ENCODE data around the gene VPS72.

The VPS72 gene

DNA sequence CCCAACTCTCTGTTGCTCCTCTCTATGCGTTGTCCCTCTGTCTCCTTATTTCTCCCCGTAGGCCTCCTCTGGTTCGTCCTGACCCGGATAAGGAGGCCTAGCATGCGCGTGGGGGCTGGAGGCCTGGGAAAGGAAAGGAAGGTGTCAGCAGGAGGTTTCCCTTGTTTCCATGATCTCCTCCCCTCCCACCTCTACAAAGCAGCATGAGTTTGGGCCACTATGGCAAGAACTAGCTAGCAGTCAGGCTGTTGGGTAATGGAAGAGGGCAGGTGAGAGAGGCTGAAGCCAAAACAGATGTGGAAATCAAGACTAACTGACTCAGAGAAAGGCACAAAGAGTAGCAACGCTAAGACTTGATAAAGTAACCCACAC is 42.9 kb downstream of the VPS72 start:
- POLR2A ChIA-PET: no interaction called here
- CTCF ChIA-PET: interaction anchor here (1.2 kb wide), 1 partner anchor 10 kb away, joined by 3 read pairs; the partner anchor contains the start of gene TNFAIP8L2
- 27% methylated on average over 3 of the region's 7 CpGs for WGBS (ENCODE audit: insufficient coverage)
- H3K27me3 ChIP-seq (replicated peaks in 2 of 5; ENCODE audit: control insufficient read depth in 4 of 5, insufficient read depth in 5 of 5, low read length in 4 of 5): peaks cover 0 to 13% (median 0%) of the 10 kb centered on the region in 5 experiments
- no peak overlapping the region for H3K27ac ChIP-seq (ENCODE audit: insufficient read depth in 1 of 2, low read depth in 1 of 2, low read length in 2 of 2, poor library complexity in 1 of 2, severe bottlenecking in 2 of 2)
- H3K4me1 ChIP-seq (ENCODE audit: control extremely low read depth in 1 of 4, control insufficient read depth in 4 of 4, insufficient read depth in 4 of 4, low read length in 3 of 4): peaks cover 0 to 36% (median 25%) of the 10 kb centered on the region in 4 experiments
- peak overlapping the region; percentile 59 to 89 (median 80) for H3K4me3 ChIP-seq (ENCODE audit: control insufficient read depth in 1 of 7, extremely low read depth in 1 of 7, insufficient read depth in 4 of 7, low read depth in 2 of 7, low read length in 6 of 7)
- H3K36me3 ChIP-seq (ENCODE audit: control insufficient read depth in 4 of 4, insufficient read depth in 4 of 4, low read length in 3 of 4): no peaks in the 10 kb centered on the region
- DNase-seq: no peak
- no peaks in the 10 kb centered on the region for H3K9me3 ChIP-seq (ENCODE audit: control extremely low read depth in 1 of 5, control insufficient read depth in 4 of 5, insufficient read depth in 2 of 5, low read depth in 1 of 5, low read length in 4 of 5)

DNA sequence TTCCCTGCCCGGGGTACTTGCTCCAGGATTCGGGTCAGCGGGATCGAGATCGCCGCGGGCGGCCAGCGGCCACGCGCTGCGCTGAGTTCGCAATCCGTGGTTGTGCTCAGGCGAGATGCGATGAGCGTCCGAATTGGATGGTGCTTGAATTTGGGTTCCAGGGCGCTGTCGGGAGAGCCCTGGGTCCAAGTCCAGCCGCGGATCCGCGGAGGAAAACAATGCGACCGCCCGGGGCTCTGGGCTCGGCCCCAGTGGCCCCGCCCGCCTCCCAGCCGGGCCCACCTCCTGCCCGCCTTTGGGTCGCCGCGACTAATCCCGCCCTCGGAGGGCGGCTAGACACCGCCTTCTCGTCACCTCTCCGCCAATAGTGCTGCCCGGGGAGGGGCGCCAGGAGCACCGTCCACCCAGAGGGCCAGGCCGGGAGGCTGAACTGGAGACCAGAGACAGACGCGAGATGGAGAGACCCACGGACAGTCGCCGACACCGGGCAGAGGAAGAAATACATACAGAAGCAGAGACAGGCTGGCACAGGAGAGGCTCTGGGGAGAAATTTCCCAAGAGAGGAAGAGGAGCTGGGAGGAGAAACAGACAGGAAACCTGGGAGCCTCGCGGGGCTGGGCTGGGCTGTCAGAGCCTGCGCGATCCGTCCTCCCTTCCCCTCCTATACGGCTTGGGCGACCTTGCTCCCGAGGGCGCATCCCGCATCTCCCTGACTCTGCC is 43.4 kb downstream of the VPS72 start, which contains the start of gene SEMA6C:
TSS of gene SEMA6C (minus strand) at position 220 of the 720 bp plus-strand sequence. CDS start 4,010 bp downstream, outside the sequence.
- no peaks in the 10 kb centered on the region for H3K9me3 ChIP-seq (ENCODE audit: control extremely low read depth in 1 of 5, control insufficient read depth in 4 of 5, insufficient read depth in 2 of 5, low read depth in 1 of 5, low read length in 4 of 5)
- WGBS (ENCODE audit: insufficient coverage): under 1% methylated on average over 55 of the region's 61 CpGs
- H3K27ac ChIP-seq (ENCODE audit: insufficient read depth in 1 of 2, low read depth in 1 of 2, low read length in 2 of 2, poor library complexity in 1 of 2, severe bottlenecking in 2 of 2): no peak within 1 kb of the TSS
- peaks cover 0 to 36% (median 25%) of the 10 kb centered on the region in 4 experiments for H3K4me1 ChIP-seq (ENCODE audit: control extremely low read depth in 1 of 4, control insufficient read depth in 4 of 4, insufficient read depth in 4 of 4, low read length in 3 of 4)
- H3K4me3 ChIP-seq (ENCODE audit: control insufficient read depth in 1 of 7, extremely low read depth in 1 of 7, insufficient read depth in 4 of 7, low read depth in 2 of 7, low read length in 6 of 7): peak within 1 kb of the TSS; percentile 59 to 89 (median 80)
- H3K36me3 ChIP-seq (ENCODE audit: control insufficient read depth in 4 of 4, insufficient read depth in 4 of 4, low read length in 3 of 4): no peaks in the 10 kb centered on the region
- CTCF ChIA-PET: no interaction called here
- H3K27me3 ChIP-seq (replicated peaks in 2 of 5; ENCODE audit: control insufficient read depth in 4 of 5, insufficient read depth in 5 of 5, low read length in 4 of 5): peaks cover 0 to 13% (median 0%) of the 10 kb centered on the region in 5 experiments
- peak; percentile 73 to 87 (median 83) for DNase-seq
- POLR2A ChIA-PET: no interaction called here

DNA sequence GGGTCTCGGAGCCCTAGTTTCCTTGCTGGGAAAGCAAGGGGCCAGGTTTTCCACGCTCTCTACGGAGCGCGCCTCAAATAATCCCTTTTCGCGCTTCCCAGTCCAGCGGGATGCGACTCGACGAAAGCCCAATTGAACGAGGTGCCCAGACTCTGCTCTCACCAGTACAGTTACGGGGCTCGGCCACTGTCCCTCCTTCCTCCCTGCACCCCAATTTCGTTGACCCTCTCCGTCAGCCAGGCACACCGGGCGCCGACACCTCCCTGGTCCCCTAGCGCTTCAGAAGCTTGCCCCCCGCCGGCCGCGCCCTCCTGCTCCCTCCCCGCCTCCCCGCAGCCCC is 44.0 kb downstream of the VPS72 start:
- ChIA-PET POLR2A (no interaction called here), CTCF (interaction anchor here (1.2 kb wide), 1 partner anchor 46 kb away, joined by 5 read pairs; no protein-coding TSS in a partner anchor)
- DNase-seq: no peak
- Histone ChIP-seq H3K27ac (ENCODE audit: insufficient read depth in 1 of 2, low read depth in 1 of 2, low read length in 2 of 2, poor library complexity in 1 of 2, severe bottlenecking in 2 of 2) (no peak overlapping the region), H3K27me3 (replicated peaks in 2 of 5; ENCODE audit: control insufficient read depth in 4 of 5, insufficient read depth in 5 of 5, low read length in 4 of 5) (peaks cover 0 to 13% (median 0%) of the 10 kb centered on the region in 5 experiments), H3K36me3 (ENCODE audit: control insufficient read depth in 4 of 4, insufficient read depth in 4 of 4, low read length in 3 of 4) (peaks cover 0 to 3% (median 0%) of the 10 kb centered on the region in 4 experiments), H3K9me3 (ENCODE audit: control extremely low read depth in 1 of 5, control insufficient read depth in 4 of 5, insufficient read depth in 2 of 5, low read depth in 1 of 5, low read length in 4 of 5) (no peaks in the 10 kb centered on the region), H3K4me1 (ENCODE audit: control extremely low read depth in 1 of 4, control insufficient read depth in 4 of 4, insufficient read depth in 4 of 4, low read length in 3 of 4) (peaks cover 0 to 36% (median 25%) of the 10 kb centered on the region in 4 experiments), H3K4me3 (ENCODE audit: control insufficient read depth in 1 of 7, extremely low read depth in 1 of 7, insufficient read depth in 4 of 7, low read depth in 2 of 7, low read length in 6 of 7) (peak overlapping the region; percentile 59 to 89 (median 80))
- under 1% methylated on average over 26 of the region's 26 CpGs for WGBS (ENCODE audit: insufficient coverage)

DNA sequence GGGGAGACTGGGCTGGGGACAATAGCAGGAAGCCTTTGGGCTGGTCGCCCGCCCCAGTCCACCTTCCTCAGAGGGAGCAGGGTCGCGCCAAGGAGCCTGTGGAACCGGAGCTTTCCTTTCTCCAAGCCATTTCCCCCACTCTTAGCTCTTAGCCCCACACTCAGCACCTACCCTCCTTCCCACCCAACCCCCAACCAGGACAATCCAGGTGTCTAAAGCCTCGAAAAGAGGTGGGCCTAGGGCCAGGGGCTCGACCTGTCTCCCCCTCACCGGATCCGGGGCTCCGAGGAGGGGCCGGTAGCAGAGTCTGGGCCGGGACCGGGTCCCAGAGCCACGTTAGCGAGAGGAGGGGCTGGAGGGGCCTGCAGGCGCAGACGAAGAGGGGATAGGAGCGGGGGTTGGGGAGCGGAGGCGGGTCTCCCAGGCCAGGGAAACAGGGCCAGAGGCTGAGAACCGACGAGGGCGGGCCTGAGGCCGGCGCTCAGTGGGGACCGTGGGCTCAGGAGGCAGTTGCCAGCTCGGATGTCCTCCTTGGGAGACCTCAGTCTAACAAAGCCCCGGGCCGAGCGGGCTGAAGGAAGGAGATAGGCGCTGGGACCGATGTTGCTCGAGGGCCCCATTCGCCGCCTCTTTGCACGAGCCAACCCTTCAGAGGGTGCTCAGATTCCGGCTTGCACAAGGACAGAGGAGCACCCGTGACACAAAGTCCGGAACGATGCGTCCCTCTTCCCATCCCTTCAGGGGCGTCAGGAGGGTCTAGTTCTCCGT is 44.5 kb downstream of the VPS72 start:
- ChIA-PET POLR2A (interaction anchor here (1.0 kb wide), 1 partner anchor 12 kb away, joined by 4 read pairs; no protein-coding TSS in a partner anchor), CTCF (interaction anchor here (0.7 to 5.6 kb wide), 5 partner anchors 10 to 46 kb away, joined by 4 to 26 read pairs (median 7); partner anchors contain the start of gene TNFAIP8L2)
- Histone ChIP-seq H3K27me3 (replicated peaks in 2 of 5; ENCODE audit: control insufficient read depth in 4 of 5, insufficient read depth in 5 of 5, low read length in 4 of 5) (peaks cover 0 to 13% (median 0%) of the 10 kb centered on the region in 5 experiments), H3K9me3 (ENCODE audit: control extremely low read depth in 1 of 5, control insufficient read depth in 4 of 5, insufficient read depth in 2 of 5, low read depth in 1 of 5, low read length in 4 of 5) (no peaks in the 10 kb centered on the region), H3K4me1 (ENCODE audit: control extremely low read depth in 1 of 4, control insufficient read depth in 4 of 4, insufficient read depth in 4 of 4, low read length in 3 of 4) (peaks cover 0 to 36% (median 25%) of the 10 kb centered on the region in 4 experiments), H3K4me3 (ENCODE audit: control insufficient read depth in 1 of 7, extremely low read depth in 1 of 7, insufficient read depth in 4 of 7, low read depth in 2 of 7, low read length in 6 of 7) (peak overlapping the region; percentile 59 to 89 (median 80)), H3K36me3 (ENCODE audit: control insufficient read depth in 4 of 4, insufficient read depth in 4 of 4, low read length in 3 of 4) (peaks cover 0 to 3% (median 0%) of the 10 kb centered on the region in 4 experiments), H3K27ac (ENCODE audit: insufficient read depth in 1 of 2, low read depth in 1 of 2, low read length in 2 of 2, poor library complexity in 1 of 2, severe bottlenecking in 2 of 2) (no peak overlapping the region)
- WGBS (ENCODE audit: insufficient coverage): 24% methylated on average over 36 of the region's 43 CpGs
- peak in 1 of 3 donors; percentile 33 for DNase-seq

DNA sequence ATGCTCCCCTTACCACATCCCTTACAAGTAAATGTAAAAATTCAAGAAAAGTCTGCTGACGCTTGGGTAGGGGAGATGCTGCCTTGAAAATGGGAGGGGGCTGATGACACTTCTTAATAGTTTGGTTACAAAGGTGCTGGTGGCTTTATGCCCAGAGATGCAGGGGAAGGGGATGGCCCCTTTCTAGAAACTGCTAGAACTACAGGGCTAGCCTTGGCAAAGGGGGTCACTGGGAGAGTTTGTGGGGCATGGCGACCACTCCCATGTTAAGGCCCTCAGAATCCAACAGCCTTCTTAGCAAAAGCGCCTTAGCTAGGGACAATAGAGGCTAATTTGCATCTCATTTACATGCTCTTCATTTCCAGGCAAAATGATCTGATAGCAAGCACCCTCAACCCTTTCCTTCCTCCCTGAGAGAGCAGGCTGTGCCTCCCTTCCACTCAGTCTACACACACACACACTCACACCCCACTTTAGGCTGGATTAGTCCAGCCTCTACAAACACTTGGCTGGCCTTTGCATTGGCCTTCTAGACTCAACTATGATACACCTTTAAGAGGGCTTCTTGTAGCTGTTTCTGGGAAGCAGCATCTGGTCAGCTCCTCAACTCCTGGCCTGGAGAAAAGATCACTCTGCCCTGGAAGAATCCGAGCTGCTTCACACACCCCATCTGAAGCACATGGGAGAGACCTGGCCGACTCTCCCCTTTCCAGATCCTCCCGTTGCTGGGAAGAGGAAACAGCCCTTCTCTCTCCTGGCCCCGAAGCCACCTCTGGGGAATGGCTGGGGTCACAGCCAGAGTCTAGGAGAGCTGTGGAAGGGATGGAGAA is 45.3 kb downstream of the VPS72 start:
- Histone ChIP-seq H3K4me1 (ENCODE audit: control extremely low read depth in 1 of 4, control insufficient read depth in 4 of 4, insufficient read depth in 4 of 4, low read length in 3 of 4) (peaks cover 0 to 36% (median 25%) of the 10 kb centered on the region in 4 experiments), H3K27me3 (replicated peaks in 2 of 5; ENCODE audit: control insufficient read depth in 4 of 5, insufficient read depth in 5 of 5, low read length in 4 of 5) (peaks cover 0 to 13% (median 0%) of the 10 kb centered on the region in 5 experiments), H3K36me3 (ENCODE audit: control insufficient read depth in 4 of 4, insufficient read depth in 4 of 4, low read length in 3 of 4) (peaks cover 0 to 7% (median 0%) of the 10 kb centered on the region in 4 experiments), H3K4me3 (ENCODE audit: control insufficient read depth in 1 of 7, extremely low read depth in 1 of 7, insufficient read depth in 4 of 7, low read depth in 2 of 7, low read length in 6 of 7) (peak overlapping the region in 3 of 7 experiments; percentile 50 to 89 (median 83)), H3K9me3 (ENCODE audit: control extremely low read depth in 1 of 5, control insufficient read depth in 4 of 5, insufficient read depth in 2 of 5, low read depth in 1 of 5, low read length in 4 of 5) (no peaks in the 10 kb centered on the region), H3K27ac (ENCODE audit: insufficient read depth in 1 of 2, low read depth in 1 of 2, low read length in 2 of 2, poor library complexity in 1 of 2, severe bottlenecking in 2 of 2) (no peak overlapping the region)
- 100% methylated on average over 1 of the region's 7 CpGs for WGBS (ENCODE audit: insufficient coverage)
- ChIA-PET POLR2A (interaction anchor here (1.0 kb wide), 1 partner anchor 13 kb away, joined by 4 read pairs; no protein-coding TSS in a partner anchor), CTCF (interaction anchor here (0.6 to 5.6 kb wide), 8 partner anchors 9 to 45 kb away, joined by 3 to 26 read pairs (median 4); partner anchors contain the start of gene TNFAIP8L2)
- DNase-seq: no peak

DNA sequence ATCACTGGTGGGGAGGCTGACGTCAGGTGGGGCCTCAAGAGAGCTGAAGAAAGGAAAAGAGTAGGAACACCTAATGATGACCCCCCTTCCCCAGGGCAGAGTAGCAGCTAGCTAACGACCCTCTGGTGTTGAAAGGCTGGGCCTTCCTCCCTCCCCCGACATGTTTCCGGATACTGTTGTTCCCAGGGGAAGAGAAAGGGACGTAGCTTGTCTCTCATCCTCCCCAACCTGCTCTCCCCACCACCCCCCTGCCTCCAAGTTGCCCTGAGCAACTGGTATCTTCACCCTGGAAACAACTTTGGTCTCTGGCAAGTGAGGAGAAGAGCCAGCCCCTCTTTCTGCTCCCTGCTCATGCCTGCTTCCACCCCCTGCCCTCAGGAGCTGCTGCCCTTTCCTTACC is 46.0 kb downstream of the VPS72 start:
- Histone ChIP-seq H3K36me3 (ENCODE audit: control insufficient read depth in 4 of 4, insufficient read depth in 4 of 4, low read length in 3 of 4) (peaks cover 0 to 12% (median 0%) of the 10 kb centered on the region in 4 experiments), H3K4me3 (ENCODE audit: control insufficient read depth in 1 of 7, extremely low read depth in 1 of 7, insufficient read depth in 4 of 7, low read depth in 2 of 7, low read length in 6 of 7) (no peak overlapping the region), H3K27me3 (replicated peaks in 2 of 5; ENCODE audit: control insufficient read depth in 4 of 5, insufficient read depth in 5 of 5, low read length in 4 of 5) (peaks cover 0 to 13% (median 0%) of the 10 kb centered on the region in 5 experiments), H3K27ac (ENCODE audit: insufficient read depth in 1 of 2, low read depth in 1 of 2, low read length in 2 of 2, poor library complexity in 1 of 2, severe bottlenecking in 2 of 2) (no peak overlapping the region), H3K4me1 (ENCODE audit: control extremely low read depth in 1 of 4, control insufficient read depth in 4 of 4, insufficient read depth in 4 of 4, low read length in 3 of 4) (peaks cover 0 to 36% (median 25%) of the 10 kb centered on the region in 4 experiments), H3K9me3 (ENCODE audit: control extremely low read depth in 1 of 5, control insufficient read depth in 4 of 5, insufficient read depth in 2 of 5, low read depth in 1 of 5, low read length in 4 of 5) (no peaks in the 10 kb centered on the region)
- 87% methylated on average over 3 of the region's 5 CpGs for WGBS (ENCODE audit: insufficient coverage)
- CTCF ChIA-PET: interaction anchor here (1.2 to 5.6 kb wide), 6 partner anchors 9 to 100 kb away, joined by 3 to 26 read pairs (median 6); partner anchors contain the start of gene TNFAIP8L2
- DNase-seq: no peak
- POLR2A ChIA-PET: interaction anchor here (0.5 to 1.8 kb wide), 2 partner anchors 11 to 13 kb away, joined by 4 read pairs; no protein-coding TSS in a partner anchor
